Hepatocyte (in vitro differentiated cells): ENCODE results near the gene UNC13A. TPM values are rescaled to one million over a fixed set of nuclear protein-coding genes. Genes with fewer than 3 reads are reported as not detected.

Source experiments
- DNase-seq: peaks from one replicate; pipeline ENCODE4 v3.0.0-alpha.2; 2016; ENCODE audit warnings: low spot score
- H2AFZ ChIP-seq: fragments of 200-600 bp; sonication (generic); 2 replicates; pipeline ENCODE4 v1.6.0; 2016; ENCODE audit warnings: antibody characterized with exemption, mild to moderate bottlenecking
- H3K27ac ChIP-seq: fragments of 200-600 bp; sonication (generic); 2 replicates; pipeline ENCODE4 v1.5.1; 2016; ENCODE audit warnings: mild to moderate bottlenecking
- H3K27me3 ChIP-seq: fragments of 200-600 bp; sonication (generic); 2 replicates; pipeline ENCODE4 v1.6.1; 2016
- H3K36me3 ChIP-seq: fragments of 200-600 bp; sonication (generic); replicated peaks from 2 replicates; pipeline ENCODE4 v1.5.1; 2016; ENCODE audit warnings: low read depth; ENCODE audit not compliant: insufficient read depth
- H3K4me1 ChIP-seq: fragments of 200-600 bp; sonication (generic); 2 replicates; pipeline ENCODE4 v1.5.1; 2016; ENCODE audit warnings: mild to moderate bottlenecking, moderate library complexity; ENCODE audit not compliant: insufficient read depth
- H3K4me2 ChIP-seq: fragments of 200-600 bp; sonication (generic); 2 replicates; pipeline ENCODE4 v1.6.0; 2016
- H3K4me3 ChIP-seq: fragments of 200-600 bp; sonication (generic); 2 replicates; pipeline ENCODE4 v1.5.1; 2016; ENCODE audit warnings: mild to moderate bottlenecking
- H3K79me2 ChIP-seq: fragments of 200-600 bp; sonication (generic); 2 replicates; pipeline ENCODE4 v1.6.0; 2017; ENCODE audit warnings: mild to moderate bottlenecking
- H3K9me2 ChIP-seq: fragments of 200-600 bp; sonication (generic); replicated peaks from 2 replicates; pipeline ENCODE4 v1.6.0; 2017; ENCODE audit warnings: mild to moderate bottlenecking; ENCODE audit not compliant: insufficient read depth
- H3K9me3 ChIP-seq: fragments of 200-600 bp; sonication (generic); 2 replicates; pipeline ENCODE4 v1.5.1; 2016; ENCODE audit warnings: low read depth, mild to moderate bottlenecking
- H4K20me1 ChIP-seq: fragments of 200-600 bp; sonication (generic); 2 replicates; pipeline ENCODE4 v1.6.0; 2016; ENCODE audit warnings: mild to moderate bottlenecking; ENCODE audit not compliant: insufficient read depth, poor library complexity, severe bottlenecking
- EZH2 ChIP-seq: fragments of 200-600 bp; sonication (generic); IDR thresholded peaks from 2 replicates; pipeline ENCODE4 v1.6.1; 2016; ENCODE audit warnings: antibody characterized with exemption, mild to moderate bottlenecking, borderline replicate concordance
- EZH2phosphoT487 ChIP-seq: fragments of 200-600 bp; sonication (generic); IDR thresholded peaks from one replicate; pipeline ENCODE4 v1.6.1; 2018; ENCODE audit warnings: antibody characterized with exemption, mild to moderate bottlenecking, low read depth, moderate library complexity; ENCODE audit not compliant: unreplicated experiment, severe bottlenecking
- WGBS: methylation state at CpG from one replicate; pipeline ENCODE4 v1.1.6; 2016; ENCODE audit warnings: low lambda C conversion rate; ENCODE audit errors: missing lambda C conversion rate; 5-methylcytosine and 5-hydroxymethylcytosine counted together
- polyA plus RNA-seq: library from polyadenylated mRNA; unstranded; fragments of >200 nt; fragmentation: Nextera tagmentation; extraction: Ambion mirVana; gene quantifications from 2 replicates; pipeline ENCODE4 v1.2.1, GENCODE V29; 2016
- total RNA-seq: library from RNA; depleted of rRNA; stranded (reverse); fragments of >200 nt; gene quantifications from 2 replicates; pipeline ENCODE4 v1.2.3, GENCODE V29; 2014
- TF ChIP-seq, protein P1 (sequence below): fragments of 200-600 bp; sonication (generic); IDR thresholded peaks from 2 replicates; pipeline ENCODE4 v1.5.1; 2016; ENCODE audit warnings: antibody characterized with exemption, mild to moderate bottlenecking; ENCODE audit not compliant: poor library complexity

The UNC13A gene
- total and polyA plus RNA-seq, 2 experiments from 2014 or later, result 0.10 TPM; not detected in 1

GRCh38 chr19:17626456-17627015, 61.6 kb downstream of the UNC13A start:
- Histone ChIP-seq H2AFZ (no peak overlapping the region), H3K27ac (no peak overlapping the region), H3K79me2 (no peaks in the 10 kb centered on the region), H3K4me3 (no peak overlapping the region), H3K27me3 (no peaks in the 10 kb centered on the region), H3K9me2 (no peaks in the 10 kb centered on the region), H3K4me2 (no peak overlapping the region), H3K36me3 (no peaks in the 10 kb centered on the region), H3K4me1 (no peaks in the 10 kb centered on the region), H4K20me1 (no peaks in the 10 kb centered on the region), H3K9me3 (no peaks in the 10 kb centered on the region)
- 95% methylated on average over 12 of the region's 12 CpGs for WGBS
- TF ChIP-seq EZH2 (no peak), EZH2phosphoT487 (no peak)
- TF ChIP-seq, protein P1, sequence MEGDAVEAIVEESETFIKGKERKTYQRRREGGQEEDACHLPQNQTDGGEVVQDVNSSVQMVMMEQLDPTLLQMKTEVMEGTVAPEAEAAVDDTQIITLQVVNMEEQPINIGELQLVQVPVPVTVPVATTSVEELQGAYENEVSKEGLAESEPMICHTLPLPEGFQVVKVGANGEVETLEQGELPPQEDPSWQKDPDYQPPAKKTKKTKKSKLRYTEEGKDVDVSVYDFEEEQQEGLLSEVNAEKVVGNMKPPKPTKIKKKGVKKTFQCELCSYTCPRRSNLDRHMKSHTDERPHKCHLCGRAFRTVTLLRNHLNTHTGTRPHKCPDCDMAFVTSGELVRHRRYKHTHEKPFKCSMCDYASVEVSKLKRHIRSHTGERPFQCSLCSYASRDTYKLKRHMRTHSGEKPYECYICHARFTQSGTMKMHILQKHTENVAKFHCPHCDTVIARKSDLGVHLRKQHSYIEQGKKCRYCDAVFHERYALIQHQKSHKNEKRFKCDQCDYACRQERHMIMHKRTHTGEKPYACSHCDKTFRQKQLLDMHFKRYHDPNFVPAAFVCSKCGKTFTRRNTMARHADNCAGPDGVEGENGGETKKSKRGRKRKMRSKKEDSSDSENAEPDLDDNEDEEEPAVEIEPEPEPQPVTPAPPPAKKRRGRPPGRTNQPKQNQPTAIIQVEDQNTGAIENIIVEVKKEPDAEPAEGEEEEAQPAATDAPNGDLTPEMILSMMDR, result no peak
- no peak for DNase-seq

DNA sequence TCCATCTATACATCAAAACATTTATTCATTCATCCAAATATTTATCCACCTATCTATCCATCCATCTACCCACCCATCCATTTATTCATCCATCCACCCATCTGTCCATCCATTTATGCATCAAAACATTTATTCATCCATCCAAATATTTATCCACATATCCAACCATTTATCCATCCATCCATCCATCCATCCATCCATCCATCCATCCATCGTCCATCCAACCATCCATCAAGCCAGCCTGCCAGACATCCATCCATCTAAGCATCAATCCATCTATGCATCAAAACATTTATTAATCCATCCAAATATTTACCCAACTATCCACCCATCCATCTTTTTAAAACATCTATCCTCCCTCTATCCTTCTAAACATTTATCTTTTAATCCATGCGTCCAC, 62.2 kb downstream of the UNC13A start:
- TF ChIP-seq, protein P1, result no peak
- TF ChIP-seq EZH2, result no peak
- no peak for TF ChIP-seq EZH2phosphoT487

DNA sequence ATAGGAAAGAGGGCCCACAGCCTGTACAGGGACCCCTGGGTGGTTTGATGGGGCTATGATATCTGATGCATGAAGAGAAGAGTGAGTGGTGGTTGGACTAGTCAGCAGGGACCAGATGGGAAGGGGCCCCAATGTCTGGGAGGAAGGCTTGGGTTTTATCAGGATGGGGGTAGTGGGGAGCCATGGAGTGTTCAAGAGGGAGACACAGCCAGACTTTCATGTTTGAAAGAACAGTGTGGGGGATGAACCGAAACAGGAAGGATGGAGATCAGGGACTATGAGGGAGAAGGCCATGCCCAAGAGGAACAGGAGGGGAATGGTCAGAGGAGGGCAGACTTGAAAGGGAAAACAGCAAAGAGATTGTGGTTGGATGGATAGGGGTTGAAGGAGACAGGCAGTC, 63.1 kb downstream of the UNC13A start:
- Histone ChIP-seq H3K4me2 (no peak overlapping the region), H3K27ac (no peak overlapping the region), H3K9me3 (no peaks in the 10 kb centered on the region), H3K4me3 (no peak overlapping the region), H3K36me3 (no peaks in the 10 kb centered on the region), H2AFZ (no peak overlapping the region), H4K20me1 (no peaks in the 10 kb centered on the region), H3K79me2 (no peaks in the 10 kb centered on the region), H3K27me3 (no peaks in the 10 kb centered on the region), H3K4me1 (no peaks in the 10 kb centered on the region), H3K9me2 (no peaks in the 10 kb centered on the region)
- TF ChIP-seq EZH2 (no peak), EZH2phosphoT487 (no peak)
- TF ChIP-seq, protein P1, result no peak
- DNase-seq, result no peak
- 100% methylated on average over 1 of the region's 1 CpG for WGBS

More for the DNA sequence above, 62.2 kb downstream of the UNC13A start:
- Histone ChIP-seq H3K4me3 (no peak overlapping the region), H3K4me2 (no peak overlapping the region), H2AFZ (no peak overlapping the region), H3K36me3 (no peaks in the 10 kb centered on the region), H3K27ac (no peak overlapping the region), H4K20me1 (no peaks in the 10 kb centered on the region), H3K9me3 (no peaks in the 10 kb centered on the region), H3K9me2 (no peaks in the 10 kb centered on the region), H3K4me1 (no peaks in the 10 kb centered on the region), H3K27me3 (no peaks in the 10 kb centered on the region), H3K79me2 (no peaks in the 10 kb centered on the region)
- DNase-seq, result no peak
- 95% methylated on average over 2 of the region's 2 CpGs for WGBS
